ENCODE data around the gene GFRA1. TPM values are rescaled to one million over a fixed set of nuclear protein-coding genes. Genes with fewer than 3 reads are reported as not detected.

Gene GFRA1
- total and polyA plus RNA-seq, 2 donors (not counting 3 experiments of a cell fraction or from before 2014, with no cell fraction given), result 0.22 to 0.88 TPM

DNA sequence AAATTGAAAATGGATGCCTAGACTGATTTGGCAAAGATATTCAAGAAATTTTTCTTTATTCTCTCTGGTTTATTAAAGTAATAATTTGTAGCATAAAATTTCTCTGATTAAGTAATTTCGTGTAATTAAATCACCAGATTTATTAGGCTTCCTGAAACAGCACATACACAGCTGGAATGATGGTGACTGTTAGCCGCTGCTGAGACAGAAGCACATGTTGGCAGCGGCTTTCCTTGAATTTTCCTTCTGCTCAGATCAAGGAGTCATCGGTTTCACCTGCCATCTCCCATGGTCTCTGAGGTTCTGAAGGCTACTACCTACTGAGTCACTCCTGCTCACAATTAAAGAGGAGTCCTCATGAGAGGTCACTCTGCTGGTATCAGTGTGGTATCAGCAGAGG is 101.5 kb downstream of the GFRA1 start:
- Histone ChIP-seq H3K9ac (replicated peaks; ENCODE audit: extremely low read depth, insufficient read depth, low read length) (no peak overlapping the region), H3K36me3 (ENCODE audit: control insufficient read depth in 2 of 2, extremely low read depth in 1 of 2, insufficient read depth in 2 of 2, low read length in 2 of 2) (no peaks in the 10 kb centered on the region), H3K4me3 (replicated peaks in 1 of 3; ENCODE audit: insufficient read depth in 1 of 3, low read depth in 1 of 3, low read length in 3 of 3) (no peak overlapping the region), H3K79me2 (ENCODE audit: control insufficient read depth, insufficient read depth, low read length) (no peaks in the 10 kb centered on the region), H3K4me1 (ENCODE audit: control insufficient read depth, extremely low read depth, insufficient read depth, low read length) (no peaks in the 10 kb centered on the region), H3K9me3 (replicated peaks; ENCODE audit: control insufficient read depth, insufficient read depth, low read length) (peaks cover 2% of the 10 kb centered on the region), H3K4me2 (ENCODE audit: insufficient read depth, low read length) (no peak overlapping the region), H3K27me3 (ENCODE audit: control insufficient read depth in 2 of 2, insufficient read depth in 2 of 2, low read length in 2 of 2) (no peaks in the 10 kb centered on the region), H4K20me1 (replicated peaks; ENCODE audit: control insufficient read depth, extremely low read depth, insufficient read depth, low read length) (no peaks in the 10 kb centered on the region), H3K27ac (ENCODE audit: insufficient read depth, low read depth, low read length) (no peak overlapping the region), H2AFZ (ENCODE audit: low read depth, low read length) (no peak overlapping the region), H3K9me1 (replicated peaks; ENCODE audit: control insufficient read depth, extremely low read depth, insufficient read depth, low read length) (no peaks in the 10 kb centered on the region)
- FAIRE-seq (no peak), DNase-seq (ENCODE audit: low read depth, low spot score) (no peak)
- no peak for TF ChIP-seq MYC (IDR thresholded peaks at IDR 0.05; ENCODE audit: low read depth, low read length)
- no peak for TF ChIP-seq POLR2AphosphoS5 (IDR thresholded peaks at IDR 0.05; ENCODE audit: insufficient read depth, low read depth, low read length)
- no peak for TF ChIP-seq FOS (IDR thresholded peaks at IDR 0.05; ENCODE audit: borderline replicate concordance, insufficient read depth, low read length)
- no peak for TF ChIP-seq JUN (IDR thresholded peaks at IDR 0.05; ENCODE audit: borderline replicate concordance, insufficient read depth, insufficient read length, low read depth)
- TF ChIP-seq, protein P1, sequence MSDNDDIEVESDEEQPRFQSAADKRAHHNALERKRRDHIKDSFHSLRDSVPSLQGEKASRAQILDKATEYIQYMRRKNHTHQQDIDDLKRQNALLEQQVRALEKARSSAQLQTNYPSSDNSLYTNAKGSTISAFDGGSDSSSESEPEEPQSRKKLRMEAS (IDR thresholded peaks at IDR 0.05; ENCODE audit: insufficient read depth, insufficient read length), result no peak
- ChIA-PET CTCF (no interaction called here), POLR2A (no interaction called here)
- intact Hi-C loops (cut with micrococcal nuclease), result no loop called here
- dilution Hi-C loops (cut with MboI; ENCODE audit: extremely low pct_ligation_motif_present, low sequenced_read_pairs), result no loop called here
- no TSS peak for BruUV-seq (replicated peaks)

DNA sequence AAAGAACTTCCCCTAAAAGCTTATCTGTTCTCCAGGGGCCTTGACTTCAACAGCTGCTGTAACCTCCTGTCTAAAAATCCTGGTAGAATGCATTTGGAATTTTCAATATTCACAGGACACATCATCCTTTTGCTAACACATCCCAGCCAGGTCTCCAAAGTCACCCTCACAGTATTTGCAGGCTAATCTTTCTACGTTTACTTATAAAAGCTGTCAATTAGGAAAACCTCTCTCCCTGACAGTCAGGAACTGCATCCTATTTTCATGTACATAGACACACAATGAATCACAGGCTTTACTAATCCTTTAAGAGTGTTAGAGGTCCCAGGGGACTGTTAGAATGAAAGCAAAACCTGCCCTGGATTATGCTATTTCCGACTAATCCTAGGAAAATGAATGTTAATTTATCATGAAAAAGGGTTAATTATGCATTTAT is 102.2 kb downstream of the GFRA1 start:
- dilution Hi-C loops (cut with MboI; ENCODE audit: extremely low pct_ligation_motif_present, low sequenced_read_pairs), result no loop called here
- Histone ChIP-seq H3K36me3 (ENCODE audit: control insufficient read depth in 2 of 2, extremely low read depth in 1 of 2, insufficient read depth in 2 of 2, low read length in 2 of 2) (no peaks in the 10 kb centered on the region), H4K20me1 (replicated peaks; ENCODE audit: control insufficient read depth, extremely low read depth, insufficient read depth, low read length) (no peaks in the 10 kb centered on the region), H3K9me3 (replicated peaks; ENCODE audit: control insufficient read depth, insufficient read depth, low read length) (no peaks in the 10 kb centered on the region), H3K4me3 (replicated peaks in 1 of 3; ENCODE audit: insufficient read depth in 1 of 3, low read depth in 1 of 3, low read length in 3 of 3) (no peak overlapping the region), H3K4me1 (ENCODE audit: control insufficient read depth, extremely low read depth, insufficient read depth, low read length) (no peaks in the 10 kb centered on the region), H3K9ac (replicated peaks; ENCODE audit: extremely low read depth, insufficient read depth, low read length) (no peak overlapping the region), H3K79me2 (ENCODE audit: control insufficient read depth, insufficient read depth, low read length) (no peaks in the 10 kb centered on the region), H3K27ac (ENCODE audit: insufficient read depth, low read depth, low read length) (no peak overlapping the region), H3K27me3 (ENCODE audit: control insufficient read depth in 2 of 2, insufficient read depth in 2 of 2, low read length in 2 of 2) (no peaks in the 10 kb centered on the region), H2AFZ (ENCODE audit: low read depth, low read length) (no peak overlapping the region), H3K9me1 (replicated peaks; ENCODE audit: control insufficient read depth, extremely low read depth, insufficient read depth, low read length) (no peaks in the 10 kb centered on the region), H3K4me2 (ENCODE audit: insufficient read depth, low read length) (no peak overlapping the region)
- no peak for DNase-seq (ENCODE audit: low read depth, low spot score)
- ChIA-PET CTCF (no interaction called here), POLR2A (no interaction called here)
- intact Hi-C loops (cut with micrococcal nuclease), result no loop called here
- TF ChIP-seq POLR2AphosphoS5 (IDR thresholded peaks at IDR 0.05; ENCODE audit: insufficient read depth, low read depth, low read length) (no peak), MYC (IDR thresholded peaks at IDR 0.05; ENCODE audit: low read depth, low read length) (no peak), FOS (IDR thresholded peaks at IDR 0.05; ENCODE audit: borderline replicate concordance, insufficient read depth, low read length) (no peak), JUN (IDR thresholded peaks at IDR 0.05; ENCODE audit: borderline replicate concordance, insufficient read depth, insufficient read length, low read depth) (no peak), EZH2 (IDR thresholded peaks at IDR 0.05; ENCODE audit: borderline replicate concordance, low read depth, low read length, severe bottlenecking) (no peak), POLR2A (IDR thresholded peaks at IDR 0.05; ENCODE audit: low read depth, low read length) (no peak), GATA2 (IDR thresholded peaks at IDR 0.05; ENCODE audit: insufficient read depth, insufficient read length, low read depth, low read length) (no peak)
- TF ChIP-seq, protein P2, sequence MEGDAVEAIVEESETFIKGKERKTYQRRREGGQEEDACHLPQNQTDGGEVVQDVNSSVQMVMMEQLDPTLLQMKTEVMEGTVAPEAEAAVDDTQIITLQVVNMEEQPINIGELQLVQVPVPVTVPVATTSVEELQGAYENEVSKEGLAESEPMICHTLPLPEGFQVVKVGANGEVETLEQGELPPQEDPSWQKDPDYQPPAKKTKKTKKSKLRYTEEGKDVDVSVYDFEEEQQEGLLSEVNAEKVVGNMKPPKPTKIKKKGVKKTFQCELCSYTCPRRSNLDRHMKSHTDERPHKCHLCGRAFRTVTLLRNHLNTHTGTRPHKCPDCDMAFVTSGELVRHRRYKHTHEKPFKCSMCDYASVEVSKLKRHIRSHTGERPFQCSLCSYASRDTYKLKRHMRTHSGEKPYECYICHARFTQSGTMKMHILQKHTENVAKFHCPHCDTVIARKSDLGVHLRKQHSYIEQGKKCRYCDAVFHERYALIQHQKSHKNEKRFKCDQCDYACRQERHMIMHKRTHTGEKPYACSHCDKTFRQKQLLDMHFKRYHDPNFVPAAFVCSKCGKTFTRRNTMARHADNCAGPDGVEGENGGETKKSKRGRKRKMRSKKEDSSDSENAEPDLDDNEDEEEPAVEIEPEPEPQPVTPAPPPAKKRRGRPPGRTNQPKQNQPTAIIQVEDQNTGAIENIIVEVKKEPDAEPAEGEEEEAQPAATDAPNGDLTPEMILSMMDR (IDR thresholded peaks at IDR 0.05; ENCODE audit: extremely low read depth in 1 of 2, insufficient read depth in 1 of 2, low read depth in 1 of 2, low read length in 2 of 2), result no peak
- FAIRE-seq, result no peak
- no TSS peak for BruUV-seq (replicated peaks)
